HL-60 (cell line): ENCODE measurements around the gene EXOC4.

ENCODE experiments used
- GABPA ChIP-seq: IDR thresholded peaks from 2 replicates; pipeline ENCODE4 v1.6.1; 2012; ENCODE audit warnings: low read depth
- POLR2AphosphoS5 ChIP-seq: IDR thresholded peaks from 2 replicates; pipeline ENCODE4 v1.6.1; 2012; ENCODE audit warnings: low read depth
- REST ChIP-seq: IDR thresholded peaks from 2 replicates; pipeline ENCODE4 v1.6.1; 2012; ENCODE audit warnings: low read depth; ENCODE audit not compliant: insufficient replicate concordance
- TF ChIP-seq, protein P1 (sequence below): IDR thresholded peaks from one replicate; pipeline ENCODE4 v1.5.1; 2011; ENCODE audit warnings: low read length, control low read depth, inconsistent platforms; ENCODE audit not compliant: insufficient read depth

GRCh38 chr7:133586253-133586652 lies 333.4 kb downstream of the EXOC4 start:
- TF ChIP-seq REST (no peak), GABPA (no peak), POLR2AphosphoS5 (no peak)
- TF ChIP-seq, protein P1, sequence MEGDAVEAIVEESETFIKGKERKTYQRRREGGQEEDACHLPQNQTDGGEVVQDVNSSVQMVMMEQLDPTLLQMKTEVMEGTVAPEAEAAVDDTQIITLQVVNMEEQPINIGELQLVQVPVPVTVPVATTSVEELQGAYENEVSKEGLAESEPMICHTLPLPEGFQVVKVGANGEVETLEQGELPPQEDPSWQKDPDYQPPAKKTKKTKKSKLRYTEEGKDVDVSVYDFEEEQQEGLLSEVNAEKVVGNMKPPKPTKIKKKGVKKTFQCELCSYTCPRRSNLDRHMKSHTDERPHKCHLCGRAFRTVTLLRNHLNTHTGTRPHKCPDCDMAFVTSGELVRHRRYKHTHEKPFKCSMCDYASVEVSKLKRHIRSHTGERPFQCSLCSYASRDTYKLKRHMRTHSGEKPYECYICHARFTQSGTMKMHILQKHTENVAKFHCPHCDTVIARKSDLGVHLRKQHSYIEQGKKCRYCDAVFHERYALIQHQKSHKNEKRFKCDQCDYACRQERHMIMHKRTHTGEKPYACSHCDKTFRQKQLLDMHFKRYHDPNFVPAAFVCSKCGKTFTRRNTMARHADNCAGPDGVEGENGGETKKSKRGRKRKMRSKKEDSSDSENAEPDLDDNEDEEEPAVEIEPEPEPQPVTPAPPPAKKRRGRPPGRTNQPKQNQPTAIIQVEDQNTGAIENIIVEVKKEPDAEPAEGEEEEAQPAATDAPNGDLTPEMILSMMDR: no peak
